PC-3 (cell line): ENCODE measurements around the gene SKAP1. TPM values are rescaled to one million over a fixed set of nuclear protein-coding genes. Genes with fewer than 3 reads are reported as not detected.

Experiments used
- ATAC-seq: fragments of 200-7000 bp; cut with Tn5 transposase; 2 replicates; pipeline ENCODE4 v1.9.1; 2020; ENCODE audit warnings: mild to moderate bottlenecking, moderate library complexity
- BruUV-seq: library from RNA; stranded (reverse); fragments of 400-500 nt; replicated peaks from 2 replicates; lab custom pipeline; 2021; lab: Mats Ljungman, UMichigan
- CTCF ChIA-PET: fragments of 300-600 bp; sonication (Branson Sonifier 250); formaldehyde crosslinking; loops from one replicate; lab custom pipeline; 2022; ENCODE audit warnings: antibody characterized with exemption; lab: Charles Lee
- POLR2A ChIA-PET: fragments of 300-600 bp; sonication (Branson Sonifier 250); formaldehyde crosslinking; loops from one replicate; lab custom pipeline; 2022; ENCODE audit warnings: antibody characterized with exemption; ENCODE audit not compliant: unreplicated experiment; lab: Charles Lee
- DNase-seq: peaks from one replicate; pipeline ENCODE4 v3.0.0-alpha.2; 2015
- H2AFZ ChIP-seq: fragments of 300-600 bp; sonication (generic); 2 replicates; pipeline ENCODE4 v1.6.0; 2016; ENCODE audit warnings: antibody characterized with exemption, low read length
- H3F3A ChIP-seq: fragments of 300-600 bp; sonication (generic); one replicate; pipeline ENCODE4 v1.6.0; 2017; ENCODE audit warnings: antibody characterized with exemption, low read length, control low read depth, mild to moderate bottlenecking; ENCODE audit not compliant: unreplicated experiment
- H3K27ac ChIP-seq: fragments of 300-600 bp; sonication (generic); 2 replicates; pipeline ENCODE4 v1.5.1; 2016; ENCODE audit warnings: mild to moderate bottlenecking, low read length
- H3K27me3 ChIP-seq: fragments of 300-600 bp; sonication (generic); 2 replicates; pipeline ENCODE4 v1.6.1; 2016; ENCODE audit warnings: low read length, mixed read lengths
- H3K36me3 ChIP-seq: fragments of 300-600 bp; sonication (generic); 2 replicates; pipeline ENCODE4 v1.6.1; 2016; ENCODE audit warnings: low read depth, mixed run types, low read length, mixed read lengths
- H3K4me1 ChIP-seq: fragments of 300-600 bp; sonication (generic); 2 replicates; pipeline ENCODE4 v1.5.1; 2016; ENCODE audit warnings: low read length; ENCODE audit not compliant: insufficient read depth
- H3K4me2 ChIP-seq: fragments of 300-600 bp; sonication (generic); 2 replicates; pipeline ENCODE4 v1.6.0; 2016; ENCODE audit warnings: low read length
- H3K4me3 ChIP-seq: fragments of 300-600 bp; sonication (generic); 2 replicates; pipeline ENCODE4 v1.5.1; 2016; ENCODE audit warnings: mild to moderate bottlenecking, low read length, mixed read lengths
- H3K79me2 ChIP-seq: fragments of 300-600 bp; sonication (generic); 2 replicates; pipeline ENCODE4 v1.6.1; 2017; ENCODE audit warnings: low read length, mixed read lengths
- H3K9ac ChIP-seq: fragments of 300-600 bp; sonication (generic); 2 replicates; pipeline ENCODE4 v1.6.0; 2016; ENCODE audit warnings: mild to moderate bottlenecking, low read length
- H3K9me2 ChIP-seq: fragments of 300-600 bp; sonication (generic); replicated peaks from 2 replicates; pipeline ENCODE4 v1.6.1; 2016; ENCODE audit warnings: mixed run types, low read length, mixed read lengths
- H3K9me3 ChIP-seq: fragments of 300-600 bp; sonication (generic); 2 replicates; pipeline ENCODE4 v1.6.1; 2016; ENCODE audit warnings: low read length, mixed read lengths
- H4K20me1 ChIP-seq: fragments of 300-600 bp; sonication (generic); 2 replicates; pipeline ENCODE4 v1.6.1; 2016; ENCODE audit warnings: low read length, mixed read lengths
- CTCF ChIP-seq: fragments of 300-600 bp; sonication (generic); conservative IDR thresholded peaks from 2 replicates; pipeline ENCODE4 v1.5.1; 2017; ENCODE audit warnings: antibody characterized with exemption, low read depth, mild to moderate bottlenecking, low read length
- EZH2 ChIP-seq: fragments of 300-600 bp; sonication (generic); IDR thresholded peaks from one replicate; pipeline ENCODE4 v1.6.1; 2017; ENCODE audit warnings: antibody characterized with exemption, mild to moderate bottlenecking, low read length; ENCODE audit not compliant: unreplicated experiment
- EZH2phosphoT487 ChIP-seq: fragments of 300-600 bp; sonication (generic); IDR thresholded peaks from 2 replicates; pipeline ENCODE4 v1.6.1; 2018; ENCODE audit warnings: mild to moderate bottlenecking, antibody characterized with exemption, low read length, borderline replicate concordance
- intact Hi-C: fragments of 100-400 bp; cut with micrococcal nuclease; formaldehyde crosslinking; loops from 2 replicates; pipeline ENCODE4 v1.9.0; 2023
- total RNA-seq: library from RNA; depleted of rRNA; stranded (reverse); fragments of >200 nt; gene quantifications from 2 replicates; pipeline ENCODE4 v1.2.3, GENCODE V29; 2014

Gene SKAP1
- total RNA-seq, 1 experiment from 2014 or later = not detected

- POLR2A ChIA-PET = interaction anchor here (0.5 kb wide), 2 partner anchors 58 to 77 kb away, joined by 3 to 5 read pairs; no protein-coding TSS in a partner anchor
- H3K27me3 ChIP-seq = no peaks in the 10 kb centered on the region
- no peak overlapping the region for H3K27ac ChIP-seq
- no peak overlapping the region for H3K9ac ChIP-seq
- intact Hi-C loops = no loop called here
- BruUV-seq = no TSS peak
- H3K9me2 ChIP-seq = no peaks in the 10 kb centered on the region
- no peaks in the 10 kb centered on the region for H3F3A ChIP-seq
- DNase-seq (no peak), ATAC-seq (no peak)
- CTCF ChIA-PET = interaction anchor here (0.6 to 1.5 kb wide), 2 partner anchors 17 to 100 kb away, joined by 3 to 4 read pairs; no protein-coding TSS in a partner anchor
- no peaks in the 10 kb centered on the region for H4K20me1 ChIP-seq
- TF ChIP-seq EZH2 = no peak
- no peak for TF ChIP-seq EZH2phosphoT487
- no peak for TF ChIP-seq CTCF
- H3K4me3 ChIP-seq = no peak overlapping the region
- no peak overlapping the region for H3K4me2 ChIP-seq
- H3K9me3 ChIP-seq = no peaks in the 10 kb centered on the region
- peaks cover 13% of the 10 kb centered on the region for H3K36me3 ChIP-seq
- H3K79me2 ChIP-seq = no peaks in the 10 kb centered on the region
- peaks cover 15% of the 10 kb centered on the region for H3K4me1 ChIP-seq
- H2AFZ ChIP-seq = no peak overlapping the region
Measured at GRCh38 chr17:48125829-48126531, 304.0 kb downstream of the SKAP1 start.

DNA sequence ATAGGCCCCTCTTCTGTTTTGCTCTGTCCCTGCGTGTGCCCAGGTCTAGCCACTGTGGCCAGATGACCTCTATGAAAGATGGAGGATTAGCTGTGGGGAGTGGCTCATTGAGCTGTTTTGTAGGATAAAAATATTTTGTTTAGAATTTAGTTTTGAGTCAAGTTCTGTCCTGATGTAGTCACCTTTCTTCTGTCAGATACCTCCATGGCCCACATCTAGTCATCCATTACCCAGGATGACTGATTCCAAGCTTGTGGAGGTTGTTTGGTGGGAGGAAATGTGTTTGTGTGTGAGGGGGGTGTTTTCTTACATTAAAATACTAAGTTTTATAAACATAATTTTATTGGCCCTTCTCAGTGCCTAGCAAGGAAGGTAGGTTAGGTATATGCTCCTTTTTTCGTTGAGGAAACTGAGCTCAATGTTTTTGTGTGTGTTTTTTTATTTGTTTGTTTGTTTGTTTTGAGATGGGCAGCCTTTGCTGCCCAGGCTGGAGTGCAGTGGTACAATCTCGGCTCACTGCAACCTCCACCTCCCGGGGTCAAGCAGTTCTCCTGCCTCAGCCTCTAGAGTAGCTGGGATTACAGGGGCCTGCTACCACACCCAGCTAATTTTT, 306.1 kb downstream of the SKAP1 start:
- intact Hi-C loops = no loop called here
- no TSS peak for BruUV-seq
- H3F3A ChIP-seq = no peaks in the 10 kb centered on the region
- no peaks in the 10 kb centered on the region for H3K27me3 ChIP-seq
- no peaks in the 10 kb centered on the region for H3K9me3 ChIP-seq
- ATAC-seq = no peak
- H3K27ac ChIP-seq = no peak overlapping the region
- no peaks in the 10 kb centered on the region for H3K79me2 ChIP-seq
- CTCF ChIA-PET = interaction anchor here (1.4 kb wide), 1 partner anchor 99 kb away, joined by 3 read pairs; no protein-coding TSS in a partner anchor
- no peak overlapping the region for H2AFZ ChIP-seq
- no peak overlapping the region for H3K4me3 ChIP-seq
- H4K20me1 ChIP-seq = no peaks in the 10 kb centered on the region
- H3K9me2 ChIP-seq = no peaks in the 10 kb centered on the region
- H3K4me2 ChIP-seq = no peak overlapping the region
- H3K9ac ChIP-seq = no peak overlapping the region
- POLR2A ChIA-PET = interaction anchor here (0.6 to 0.7 kb wide), 4 partner anchors 8 to 605 kb away, joined by 3 to 4 read pairs (median 4); no protein-coding TSS in a partner anchor
- peaks cover 15% of the 10 kb centered on the region for H3K4me1 ChIP-seq
- TF ChIP-seq EZH2 (no peak), CTCF (no peak), EZH2phosphoT487 (no peak)
- DNase-seq = no peak
- H3K36me3 ChIP-seq = peaks cover 14% of the 10 kb centered on the region
